ENCODE data around the gene CRYBG3. TPM values are rescaled to one million over a fixed set of nuclear protein-coding genes. Genes with fewer than 3 reads are reported as not detected.

Gene CRYBG3
- total RNA-seq, 2 experiments from 2014 or later, result 5.1 to 5.2 TPM

GRCh38 chr3:97937205-97937604 lies 115.4 kb downstream of the CRYBG3 start:
- CTCF ChIA-PET, result no interaction called here
- POLR2A ChIA-PET, result no interaction called here

- POLR2A ChIA-PET, result no interaction called here
- CTCF ChIA-PET, result no interaction called here
These were observed 116.6 kb downstream of the CRYBG3 start for GRCh38 chr3:97938444-97938843.

GRCh38 chr3:97939401-97939800 lies 117.6 kb downstream of the CRYBG3 start:
- CTCF ChIA-PET, result no interaction called here

GRCh38 chr3:97940034-97940433 lies 118.2 kb downstream of the CRYBG3 start:
- POLR2A ChIA-PET, result no interaction called here
- CTCF ChIA-PET, result no interaction called here

More at GRCh38 chr3:97939401-97939800, 117.6 kb downstream of the CRYBG3 start:
- POLR2A ChIA-PET, result no interaction called here

- ChIA-PET CTCF (no interaction called here), POLR2A (interaction anchor here (0.6 kb wide), 1 partner anchor 757 kb away, joined by 7 read pairs; no protein-coding TSS in a partner anchor)
These were observed 121.2 kb downstream of the CRYBG3 start for GRCh38 chr3:97942801-97943546.

- ChIA-PET POLR2A (no interaction called here), CTCF (interaction anchor here (2.2 kb wide), 1 partner anchor 75 kb away, joined by 8 read pairs; no protein-coding TSS in a partner anchor)
These were observed 126.7 kb downstream of the CRYBG3 start for GRCh38 chr3:97948351-97949109.

GRCh38 chr3:97949110-97949485 lies 127.3 kb downstream of the CRYBG3 start:
- POLR2A ChIA-PET, result no interaction called here
- CTCF ChIA-PET, result no interaction called here

GRCh38 chr3:97949743-97950142 lies 127.9 kb downstream of the CRYBG3 start:
- ChIA-PET CTCF (interaction anchor here (0.9 kb wide), 1 partner anchor 16 kb away, joined by 4 read pairs; no protein-coding TSS in a partner anchor), POLR2A (no interaction called here)

- ChIA-PET POLR2A (no interaction called here), CTCF (interaction anchor here (0.9 kb wide), 1 partner anchor 15 kb away, joined by 4 read pairs; no protein-coding TSS in a partner anchor)
These were observed 128.5 kb downstream of the CRYBG3 start for GRCh38 chr3:97950360-97950759.

- ChIA-PET CTCF (interaction anchor here (1.0 kb wide), 1 partner anchor 71 kb away, joined by 3 read pairs; no protein-coding TSS in a partner anchor), POLR2A (no interaction called here)
These were observed 130.5 kb downstream of the CRYBG3 start for GRCh38 chr3:97952280-97952679.

- CTCF ChIA-PET, result interaction anchor here (1.0 kb wide), 1 partner anchor 70 kb away, joined by 3 read pairs; no protein-coding TSS in a partner anchor
- POLR2A ChIA-PET, result no interaction called here
These were observed 131.1 kb downstream of the CRYBG3 start for GRCh38 chr3:97952872-97953271.

GRCh38 chr3:97954228-97954827 lies 132.5 kb downstream of the CRYBG3 start:
- ChIA-PET POLR2A (no interaction called here), CTCF (no interaction called here)

- ChIA-PET CTCF (no interaction called here), POLR2A (no interaction called here)
These were observed 134.2 kb downstream of the CRYBG3 start for GRCh38 chr3:97956051-97956450.

GRCh38 chr3:97957617-97958311 lies 136.0 kb downstream of the CRYBG3 start:
- POLR2A ChIA-PET, result no interaction called here
- CTCF ChIA-PET, result no interaction called here

- CTCF ChIA-PET, result interaction anchor here (0.7 kb wide), 1 partner anchor 68 kb away, joined by 3 read pairs; no protein-coding TSS in a partner anchor
- POLR2A ChIA-PET, result interaction anchor here (0.6 kb wide), 1 partner anchor 13 kb away, joined by 5 read pairs; no protein-coding TSS in a partner anchor
These were observed 136.6 kb downstream of the CRYBG3 start for GRCh38 chr3:97958396-97958795.

- ChIA-PET CTCF (interaction anchor here (0.7 to 1.1 kb wide), 2 partner anchors 39 to 68 kb away, joined by 3 read pairs; no protein-coding TSS in a partner anchor), POLR2A (interaction anchor here (0.6 kb wide), 1 partner anchor 13 kb away, joined by 5 read pairs; no protein-coding TSS in a partner anchor)
These were observed 137.0 kb downstream of the CRYBG3 start for GRCh38 chr3:97958796-97959195.

GRCh38 chr3:97959872-97960271 lies 138.1 kb downstream of the CRYBG3 start:
- POLR2A ChIA-PET, result no interaction called here
- CTCF ChIA-PET, result interaction anchor here (1.1 kb wide), 1 partner anchor 40 kb away, joined by 3 read pairs; no protein-coding TSS in a partner anchor

- POLR2A ChIA-PET, result no interaction called here
- CTCF ChIA-PET, result no interaction called here
These were observed 138.7 kb downstream of the CRYBG3 start for GRCh38 chr3:97960551-97960950.

GRCh38 chr3:97960993-97961766 lies 139.4 kb downstream of the CRYBG3 start:
- POLR2A ChIA-PET, result no interaction called here

More at GRCh38 chr3:97960993-97961766, 139.4 kb downstream of the CRYBG3 start:
- CTCF ChIA-PET, result no interaction called here

Measured in activated CD8-positive, alpha-beta memory T cell treated with anti-CD3 and anti-CD28 coated beads for 36 hours (primary cell).